Activated CD4-positive, alpha-beta T cell treated with anti-CD3 and anti-CD28 coated beads, Interleukin-10, Interleukin-2, amounts not matched to agents 100 ng/mL and 50 ng/mL, durations not matched to agents 16 hours and 8 hours (primary cell): ENCODE measurements around the gene TUBGCP2.

Experiments
- DNase-seq: peaks from one replicate; pipeline ENCODE4 v3.0.0-alpha.2; 2020

Gene TUBGCP2, protein sequence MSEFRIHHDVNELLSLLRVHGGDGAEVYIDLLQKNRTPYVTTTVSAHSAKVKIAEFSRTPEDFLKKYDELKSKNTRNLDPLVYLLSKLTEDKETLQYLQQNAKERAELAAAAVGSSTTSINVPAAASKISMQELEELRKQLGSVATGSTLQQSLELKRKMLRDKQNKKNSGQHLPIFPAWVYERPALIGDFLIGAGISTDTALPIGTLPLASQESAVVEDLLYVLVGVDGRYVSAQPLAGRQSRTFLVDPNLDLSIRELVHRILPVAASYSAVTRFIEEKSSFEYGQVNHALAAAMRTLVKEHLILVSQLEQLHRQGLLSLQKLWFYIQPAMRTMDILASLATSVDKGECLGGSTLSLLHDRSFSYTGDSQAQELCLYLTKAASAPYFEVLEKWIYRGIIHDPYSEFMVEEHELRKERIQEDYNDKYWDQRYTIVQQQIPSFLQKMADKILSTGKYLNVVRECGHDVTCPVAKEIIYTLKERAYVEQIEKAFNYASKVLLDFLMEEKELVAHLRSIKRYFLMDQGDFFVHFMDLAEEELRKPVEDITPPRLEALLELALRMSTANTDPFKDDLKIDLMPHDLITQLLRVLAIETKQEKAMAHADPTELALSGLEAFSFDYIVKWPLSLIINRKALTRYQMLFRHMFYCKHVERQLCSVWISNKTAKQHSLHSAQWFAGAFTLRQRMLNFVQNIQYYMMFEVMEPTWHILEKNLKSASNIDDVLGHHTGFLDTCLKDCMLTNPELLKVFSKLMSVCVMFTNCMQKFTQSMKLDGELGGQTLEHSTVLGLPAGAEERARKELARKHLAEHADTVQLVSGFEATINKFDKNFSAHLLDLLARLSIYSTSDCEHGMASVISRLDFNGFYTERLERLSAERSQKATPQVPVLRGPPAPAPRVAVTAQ

DNA sequence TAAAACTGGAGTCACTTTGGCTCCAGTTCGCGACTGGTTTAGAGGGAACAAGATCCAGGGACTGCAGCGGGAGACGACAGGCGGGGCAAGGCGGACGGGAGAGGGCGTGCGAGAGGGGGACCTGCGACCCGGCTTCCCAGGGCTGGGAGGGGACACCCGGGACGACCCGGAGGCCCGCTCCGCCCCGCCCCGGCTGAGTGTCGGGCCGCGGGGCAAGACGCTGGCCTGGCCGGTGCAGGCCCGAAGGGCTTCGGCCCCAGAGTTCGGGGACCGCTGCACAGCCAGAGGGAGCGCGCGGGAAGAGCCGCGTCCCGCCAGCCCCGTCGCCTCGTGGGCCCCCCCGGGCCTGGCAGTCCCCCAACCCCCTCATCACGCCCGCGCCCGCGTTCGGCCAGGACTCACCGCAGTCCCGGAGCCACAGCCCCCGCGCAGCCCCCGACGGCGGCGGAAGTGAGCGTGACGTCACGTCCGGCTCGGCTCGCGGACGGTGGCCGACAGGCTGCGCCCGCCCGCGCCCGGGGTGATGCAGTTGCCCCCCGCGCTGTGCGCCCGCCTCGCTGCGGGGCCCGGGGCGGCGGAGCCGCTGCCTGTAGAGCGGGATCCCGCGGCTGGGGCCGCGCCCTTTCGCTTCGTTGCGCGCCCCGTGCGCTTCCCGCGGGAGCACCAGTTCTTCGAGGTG is at the start of gene TUBGCP2, which contains the start of gene ZNF511:
TUBGCP2 (minus strand) TSS at position 452 of the 679 bp plus-strand sequence. CDS start 5,931 bp downstream, outside the sequence.
ZNF511 (plus strand) TSS at position 494 of the 679 bp plus-strand sequence; CDS start at position 524, 30 bp downstream.
- peak; percentile 89 for DNase-seq

DNA sequence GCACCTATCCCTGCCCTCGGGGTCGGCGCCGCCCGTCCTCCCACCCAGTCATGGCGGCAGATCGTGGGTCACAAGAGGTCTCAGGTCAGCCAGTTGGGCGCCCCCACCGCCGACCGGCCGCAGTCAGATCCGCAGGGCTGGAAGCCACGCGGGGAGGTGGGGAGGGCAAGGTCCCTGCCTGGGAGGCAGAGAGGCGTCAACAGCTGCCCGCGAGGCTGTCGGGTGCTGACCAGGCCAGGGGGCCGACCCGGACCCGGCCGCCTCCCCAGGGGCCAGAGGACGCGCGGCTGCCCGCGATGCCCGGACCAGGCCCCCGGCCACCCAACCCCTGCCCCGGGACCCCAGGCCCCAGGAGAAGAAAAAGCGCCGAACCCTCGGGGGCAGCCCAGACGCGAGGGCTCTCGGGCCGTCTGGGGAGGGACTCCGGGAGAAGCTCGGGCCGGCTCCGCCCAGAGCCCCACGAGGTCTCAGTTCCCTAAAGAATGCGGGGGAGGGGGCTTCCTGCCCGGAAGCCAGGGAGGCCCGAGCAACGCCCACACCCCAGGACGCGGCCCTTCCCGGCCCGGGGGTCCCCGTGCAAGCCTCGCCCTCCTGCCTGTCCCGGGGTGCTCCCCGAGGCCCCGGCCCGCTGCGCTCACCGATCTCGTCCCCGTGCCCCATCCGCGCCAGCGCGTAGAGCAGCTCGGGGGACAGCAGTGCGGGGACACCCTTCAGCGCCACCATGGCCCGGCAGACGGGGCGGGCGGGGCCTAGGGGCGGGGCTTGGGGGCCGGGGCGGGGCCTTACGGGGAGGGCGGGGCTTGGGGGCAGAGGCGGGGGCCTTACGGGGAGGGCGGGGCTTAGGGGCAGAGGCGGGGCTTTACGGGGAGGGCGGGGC is 48.9 kb upstream of the TUBGCP2 start, which contains the start of gene FUOM:
FUOM (minus strand) TSS at position 735 of the 877 bp plus-strand sequence; CDS start at position 723, 12 bp downstream.
- DNase-seq: peak; percentile 74

DNA sequence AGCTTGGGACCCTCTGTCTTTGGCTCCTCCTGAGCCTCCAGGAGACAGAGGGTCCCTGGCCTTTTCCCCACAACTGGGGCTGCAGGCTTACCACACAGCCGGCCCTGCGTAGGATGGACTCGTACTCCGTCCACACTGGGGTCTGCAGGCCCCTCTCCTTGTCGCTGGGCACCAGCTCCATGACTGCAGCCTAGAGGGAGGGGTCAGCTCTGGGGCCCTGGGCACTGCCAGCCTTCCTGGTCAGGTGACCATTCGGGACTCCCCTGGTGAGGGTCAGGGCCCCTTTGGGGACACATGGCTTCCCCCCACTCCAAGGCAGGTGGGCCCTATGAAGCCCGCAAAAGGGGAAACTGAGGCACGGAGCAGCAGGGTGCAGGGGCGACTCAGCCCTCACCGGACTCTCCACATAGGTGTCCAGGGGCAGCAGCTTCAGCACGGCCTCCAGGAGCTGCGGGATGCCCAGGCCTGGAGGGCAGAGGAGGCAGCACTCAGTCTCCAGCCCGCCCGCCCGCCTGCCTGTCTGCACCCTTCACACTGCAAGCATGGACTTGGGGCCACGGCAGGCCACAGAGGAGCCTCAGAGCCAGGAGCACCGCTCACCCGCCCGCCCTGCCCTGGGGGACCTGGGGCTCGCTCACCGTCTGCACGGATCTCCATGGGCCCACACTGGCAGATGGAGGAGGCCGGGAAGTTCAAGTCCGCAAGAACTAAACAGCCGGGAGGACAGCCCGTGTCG is 48.0 kb upstream of the TUBGCP2 start:
- DNase-seq: no peak

DNA sequence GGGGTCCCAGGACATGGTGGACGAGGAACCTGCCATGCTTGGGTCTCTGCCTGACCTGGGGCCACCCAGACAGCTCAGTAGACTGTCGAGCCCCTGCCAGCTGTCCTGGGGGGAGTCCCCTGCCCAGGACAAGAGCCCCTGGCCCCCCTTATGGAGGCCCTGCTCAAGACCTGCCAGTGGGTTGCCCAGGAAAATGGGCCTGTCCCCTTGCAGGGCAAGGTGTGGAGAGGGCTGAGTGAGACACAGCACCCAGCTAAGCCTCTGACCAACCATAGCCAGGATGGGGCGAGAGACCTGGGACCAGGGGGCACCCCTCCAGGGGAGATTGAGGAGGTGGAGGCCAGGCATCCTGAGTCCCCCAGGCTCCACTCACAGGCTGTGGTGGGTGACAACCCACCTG is 47.3 kb upstream of the TUBGCP2 start:
- DNase-seq: no peak

DNA sequence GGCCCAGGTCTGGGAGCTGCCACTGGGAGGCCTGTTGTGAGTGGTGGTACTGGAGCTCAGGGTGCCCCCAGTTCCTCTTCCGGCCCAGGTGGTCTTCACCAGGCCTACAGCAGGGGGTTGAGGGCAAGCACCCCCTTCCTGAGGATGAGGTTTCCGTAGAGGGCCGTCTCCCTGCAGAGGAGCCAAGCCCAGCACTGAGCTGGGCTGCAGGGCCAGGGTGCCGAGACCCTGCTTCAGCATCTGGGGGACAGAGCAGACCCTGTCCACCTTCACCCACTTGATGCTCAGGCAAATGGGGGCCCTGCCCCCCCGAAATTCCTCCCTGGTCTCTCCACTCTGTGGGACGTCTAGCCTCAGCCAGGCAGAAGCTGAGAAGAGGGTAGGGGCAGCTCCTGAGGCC is 46.6 kb upstream of the TUBGCP2 start:
- no peak for DNase-seq

DNA sequence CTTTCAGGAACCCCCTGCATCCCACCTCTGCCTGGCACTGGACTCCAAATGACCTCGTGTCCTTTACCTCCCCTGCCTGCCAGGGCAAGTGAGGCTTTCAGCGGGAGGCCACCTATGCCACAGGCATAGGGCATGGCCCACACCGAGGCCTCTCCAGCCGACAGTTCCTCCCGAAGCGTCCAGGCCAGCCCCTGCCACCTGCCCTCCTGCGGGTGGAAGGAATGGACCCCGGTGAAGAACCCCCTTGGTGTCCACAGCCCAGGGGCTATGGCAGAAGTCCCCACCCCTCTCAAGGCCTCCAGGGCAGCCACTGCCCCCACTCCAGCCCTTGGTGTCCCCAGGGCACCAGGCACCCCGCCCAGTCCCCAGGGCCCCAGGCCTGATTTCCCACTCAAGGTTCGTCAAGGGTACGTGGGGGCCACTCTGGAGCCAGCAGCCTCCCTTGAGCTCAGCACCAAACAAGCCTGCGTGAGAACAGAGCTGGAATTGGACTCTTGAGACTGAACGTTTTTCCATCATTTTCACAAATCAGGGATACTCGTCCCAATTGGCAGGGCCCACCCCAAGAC is 46.1 kb upstream of the TUBGCP2 start:
- DNase-seq: no peak

GRCh38 chr10:133353988-133354605 is 45.4 kb upstream of the TUBGCP2 start:
- no peak for DNase-seq

GRCh38 chr10:133353202-133353959 is 44.7 kb upstream of the TUBGCP2 start:
- no peak for DNase-seq

GRCh38 chr10:133351408-133352318 is 43.0 kb upstream of the TUBGCP2 start:
- DNase-seq: no peak

DNA sequence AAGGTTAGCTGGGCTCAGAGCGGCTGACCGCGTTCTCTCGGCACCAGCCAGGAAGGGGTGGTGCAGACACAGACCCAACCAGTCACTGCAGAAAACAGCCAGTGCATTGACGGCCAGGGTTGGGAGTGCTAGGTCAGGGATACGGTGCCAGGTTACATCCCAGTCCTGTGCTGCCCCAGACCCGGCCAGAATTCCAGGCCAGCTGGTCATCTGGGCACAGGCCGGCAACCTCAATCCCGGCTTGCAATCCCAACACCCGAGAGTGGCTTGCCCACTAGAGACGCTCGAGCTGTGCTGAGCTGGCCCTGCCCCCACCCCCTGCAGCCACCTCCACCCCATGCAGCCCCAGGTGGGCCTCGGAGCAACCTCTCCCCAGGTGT is 42.3 kb upstream of the TUBGCP2 start:
- DNase-seq: no peak

GRCh38 chr10:133350283-133350949 is 41.7 kb upstream of the TUBGCP2 start:
- DNase-seq: no peak

DNA sequence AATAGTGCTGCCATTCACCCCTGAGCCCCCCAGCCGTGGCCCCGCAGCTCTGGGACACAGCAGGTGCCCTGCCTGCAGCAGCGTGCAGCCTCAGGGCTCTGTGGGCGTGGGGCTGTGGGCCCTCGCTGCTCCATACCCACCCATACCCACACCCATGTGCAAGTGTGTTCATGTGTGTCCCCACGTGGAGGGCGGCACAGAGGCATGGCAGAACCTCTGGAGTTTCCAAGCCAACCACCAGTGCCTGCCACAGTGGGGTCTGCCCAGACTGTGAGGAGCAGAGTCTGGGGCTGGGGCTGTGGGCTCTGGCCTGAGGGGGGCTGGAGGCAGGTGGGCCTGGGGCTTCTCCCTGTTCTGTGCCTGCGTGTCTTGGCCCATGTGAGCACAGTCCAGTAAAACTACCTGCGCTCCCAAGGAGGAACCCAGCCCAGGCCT is 40.9 kb upstream of the TUBGCP2 start:
- DNase-seq: no peak

DNA sequence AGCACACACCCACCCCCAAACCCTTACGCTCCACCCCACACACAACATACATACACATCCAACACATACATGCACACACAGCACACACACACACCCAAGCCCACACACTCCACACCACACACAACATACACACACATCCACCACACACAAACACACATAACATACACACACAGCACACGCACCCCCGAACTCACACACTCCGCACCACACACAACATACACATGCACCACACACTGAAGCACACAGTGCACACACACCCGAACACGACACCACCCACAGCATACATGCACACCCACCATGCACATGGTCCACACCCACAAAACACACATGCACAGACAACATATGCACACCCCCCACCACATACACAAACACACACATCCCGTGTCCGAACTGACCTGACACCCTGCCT is 40.5 kb upstream of the TUBGCP2 start:
- no peak for DNase-seq

DNA sequence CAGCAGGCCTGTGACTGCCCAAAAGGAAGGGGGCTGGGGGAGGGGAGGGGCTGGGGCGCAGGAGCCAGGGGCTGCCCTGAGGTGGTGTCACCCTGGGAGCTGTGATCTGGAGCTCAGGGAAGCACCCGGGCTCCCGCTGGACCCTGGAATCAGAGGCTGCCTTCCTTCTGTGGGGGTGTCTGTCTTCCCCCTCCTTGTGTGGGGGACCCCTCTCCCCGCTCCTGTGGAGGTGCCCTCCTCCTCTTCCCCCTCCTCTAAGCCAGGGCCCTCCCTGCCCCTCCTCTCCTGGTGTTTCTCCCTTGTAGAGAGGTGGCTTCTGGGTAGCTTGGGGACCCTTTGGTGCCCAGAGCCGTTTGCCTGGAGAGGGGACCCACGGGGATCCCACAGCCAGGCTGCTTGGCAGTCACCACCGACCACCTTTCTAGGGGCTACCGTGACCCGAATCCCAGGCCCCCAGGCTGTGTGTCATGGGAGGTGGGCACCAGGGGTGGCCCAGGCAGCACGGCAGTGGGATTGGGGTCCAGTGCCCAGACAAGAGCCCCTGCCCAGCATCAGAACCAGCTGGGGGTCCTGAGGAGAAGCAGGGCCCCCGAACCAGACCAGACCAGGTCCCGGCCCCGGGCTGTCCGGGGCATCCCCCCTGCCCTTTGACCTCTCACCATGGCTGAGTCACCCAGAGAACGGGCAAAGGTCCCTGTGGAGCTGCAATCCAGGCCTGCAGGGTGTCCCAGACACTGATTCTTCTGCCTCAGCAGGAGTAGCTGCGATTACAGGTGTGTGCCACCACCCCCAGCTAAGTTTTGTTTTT is 39.2 kb upstream of the TUBGCP2 start:
- no peak for DNase-seq

GRCh38 chr10:133346413-133346812 is 37.7 kb upstream of the TUBGCP2 start:
- DNase-seq: no peak

GRCh38 chr10:133344236-133344635 is 35.6 kb upstream of the TUBGCP2 start:
- DNase-seq: no peak

DNA sequence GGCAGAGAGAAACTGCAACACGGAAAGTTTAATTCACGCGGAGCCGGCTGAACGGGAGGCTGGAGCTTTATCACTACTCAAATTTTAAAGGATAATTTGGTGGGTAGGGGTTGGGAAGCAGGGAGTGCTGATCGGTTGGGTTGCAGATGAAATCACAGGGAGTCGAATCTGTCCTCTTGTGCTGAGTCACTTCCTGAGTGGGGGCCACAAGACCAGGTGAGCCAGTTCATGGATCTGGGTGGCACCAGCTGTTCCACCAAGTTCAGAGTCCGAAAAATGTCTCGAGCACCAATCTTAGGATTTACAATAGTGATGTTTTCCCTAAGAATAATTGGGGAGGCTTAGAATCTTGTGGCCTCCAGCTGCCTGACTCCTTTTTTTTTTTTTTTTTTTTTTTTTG is 34.9 kb upstream of the TUBGCP2 start:
- DNase-seq: no peak
